ENCODE data around the gene ZFAND2A. TPM values are rescaled to one million over a fixed set of nuclear protein-coding genes. Genes with fewer than 3 reads are reported as not detected.
"Not testable (repeated sequence)": the region's sequence is repeated elsewhere in the genome, so short reads cannot be mapped to it uniquely, and the experiment has no call there.

Gene ZFAND2A
- total and polyA plus RNA-seq, 2 experiments from 2014 or later = 32.2 to 52.4 TPM

- Histone ChIP-seq H3K36me3 (ENCODE audit: low read depth) (peaks cover 5% of the 10 kb centered on the region; the same call in 1 of the 2 replicates), H3K27me3 (replicated peaks; ENCODE audit: insufficient read depth) (no peaks in the 10 kb centered on the region), H3K27ac (no peak overlapping the region), H3K4me3 (no peak overlapping the region), H3K9me3 (ENCODE audit: low read depth) (no peaks in the 10 kb centered on the region), H3F3A (ENCODE audit: insufficient read depth) (no peaks in the 10 kb centered on the region), H3K9ac (no peak overlapping the region), H3K4me2 (ENCODE audit: unreplicated experiment) (no peak overlapping the region), H3K9me2 (ENCODE audit: insufficient read depth) (no peaks in the 10 kb centered on the region), H3K79me2 (ENCODE audit: insufficient read depth) (no peaks in the 10 kb centered on the region), H2AFZ (no peak overlapping the region), H3K4me1 (ENCODE audit: insufficient read depth) (no peaks in the 10 kb centered on the region), H4K20me1 (ENCODE audit: insufficient read depth) (no peaks in the 10 kb centered on the region)
- no peak for DNase-seq
- WGBS, 2 experiments (ENCODE audit: low coverage in 1 of 2, low lambda C conversion rate in 2 of 2, missing lambda C conversion rate in 2 of 2) = 66 to 69% methylated on average over 11 of the region's 11 CpGs
- in situ Hi-C loops (cut with MboI) = no loop called here
- TF ChIP-seq EZH2phosphoT487 (IDR thresholded peaks at IDR 0.05; ENCODE audit: insufficient read depth, low read depth) (no peak), EZH2 (IDR thresholded peaks at IDR 0.05; ENCODE audit: insufficient read depth, poor library complexity, severe bottlenecking) (no peak)
Observed at GRCh38 chr7:1168422-1168821, 8.4 kb upstream of the ZFAND2A start.

DNA sequence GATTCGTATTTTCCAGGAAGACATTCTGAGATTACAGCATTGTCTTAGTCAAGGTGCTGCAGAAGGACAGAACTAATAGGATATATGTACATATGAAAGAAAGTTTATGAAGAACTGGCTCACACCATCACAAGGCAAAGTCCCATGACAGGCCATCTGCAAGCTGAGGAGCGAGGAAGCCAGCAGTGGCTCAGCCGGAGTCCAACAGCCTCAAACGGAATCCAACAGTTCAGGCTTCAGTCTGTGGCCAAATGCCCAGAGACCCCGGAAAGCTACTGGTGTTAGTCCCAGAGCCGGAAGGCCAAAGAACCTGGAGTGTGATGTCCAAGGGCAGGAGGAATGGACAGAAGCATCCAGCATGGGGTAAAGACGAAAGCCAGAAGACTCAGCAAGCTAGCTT is 4.4 kb upstream of the ZFAND2A start:
- H4K20me1 ChIP-seq (ENCODE audit: insufficient read depth) = no peaks in the 10 kb centered on the region
- H3K9me2 ChIP-seq (ENCODE audit: insufficient read depth) = no peaks in the 10 kb centered on the region
- H3F3A ChIP-seq (ENCODE audit: insufficient read depth) = no peaks in the 10 kb centered on the region
- H3K9ac ChIP-seq = no peak overlapping the region
- H3K27me3 ChIP-seq (replicated peaks; ENCODE audit: insufficient read depth) = no peaks in the 10 kb centered on the region
- 85 to 89% methylated on average over 7 of the region's 7 CpGs for WGBS, 2 experiments (ENCODE audit: low coverage in 1 of 2, low lambda C conversion rate in 2 of 2, missing lambda C conversion rate in 2 of 2)
- no peak for DNase-seq
- no peak overlapping the region for H3K27ac ChIP-seq
- H2AFZ ChIP-seq = no peak overlapping the region
- no peaks in the 10 kb centered on the region for H3K9me3 ChIP-seq (ENCODE audit: low read depth)
- TF ChIP-seq EZH2 (IDR thresholded peaks at IDR 0.05; ENCODE audit: insufficient read depth, poor library complexity, severe bottlenecking) = no peak
- no peak for TF ChIP-seq EZH2phosphoT487 (IDR thresholded peaks at IDR 0.05; ENCODE audit: insufficient read depth, low read depth)
- in situ Hi-C loops (cut with MboI) = no loop called here
- peaks cover 5% of the 10 kb centered on the region; the same call in 1 of the 2 replicates for H3K36me3 ChIP-seq (ENCODE audit: low read depth)
- no peak overlapping the region for H3K4me2 ChIP-seq (ENCODE audit: unreplicated experiment)
- H3K4me1 ChIP-seq (ENCODE audit: insufficient read depth) = no peaks in the 10 kb centered on the region
- no peak overlapping the region for H3K4me3 ChIP-seq
- H3K79me2 ChIP-seq (ENCODE audit: insufficient read depth) = peaks cover 21% of the 10 kb centered on the region

- in situ Hi-C loops (cut with MboI) = no loop called here
- 95 to 96% methylated on average over 12 of the region's 12 CpGs for WGBS, 2 experiments (ENCODE audit: low coverage in 1 of 2, low lambda C conversion rate in 2 of 2, missing lambda C conversion rate in 2 of 2)
Observed at GRCh38 chr7:1163121-1163520, 3.1 kb upstream of the ZFAND2A start.

GRCh38 chr7:1160670-1161021 is 650 bp upstream of the ZFAND2A start:
- H3K4me1 ChIP-seq (ENCODE audit: insufficient read depth) = peaks cover 19% of the 10 kb centered on the region
- peaks cover 54% of the 10 kb centered on the region for H3K79me2 ChIP-seq (ENCODE audit: insufficient read depth)
- H3K27ac ChIP-seq = peak overlapping the region; percentile 90
- H3K36me3 ChIP-seq (ENCODE audit: low read depth) = peaks cover 11% of the 10 kb centered on the region
- peak overlapping the region; percentile 100 for H3K4me3 ChIP-seq
- peak overlapping the region; percentile 61 for H2AFZ ChIP-seq
- H3K9me3 ChIP-seq (ENCODE audit: low read depth) = no peaks in the 10 kb centered on the region
- TF ChIP-seq EZH2phosphoT487 (IDR thresholded peaks at IDR 0.05; ENCODE audit: insufficient read depth, low read depth) (no peak), EZH2 (IDR thresholded peaks at IDR 0.05; ENCODE audit: insufficient read depth, poor library complexity, severe bottlenecking) (no peak)
- peak overlapping the region; percentile 99 for H3K9ac ChIP-seq
- no peaks in the 10 kb centered on the region for H3K9me2 ChIP-seq (ENCODE audit: insufficient read depth)
- WGBS, 2 experiments (ENCODE audit: low coverage in 1 of 2, low lambda C conversion rate in 2 of 2, missing lambda C conversion rate in 2 of 2) = 13 to 15% methylated on average over 18 to 19 of the region's 19 CpGs
- in situ Hi-C loops (cut with MboI) = no loop called here
- H3K27me3 ChIP-seq (replicated peaks; ENCODE audit: insufficient read depth) = no peaks in the 10 kb centered on the region
- DNase-seq = peak; percentile 64
- H4K20me1 ChIP-seq (ENCODE audit: insufficient read depth) = no peaks in the 10 kb centered on the region
- H3F3A ChIP-seq (ENCODE audit: insufficient read depth) = peaks cover 14% of the 10 kb centered on the region; the same call in 1 of the 2 replicates
- H3K4me2 ChIP-seq (ENCODE audit: unreplicated experiment) = peak overlapping the region; percentile 95

More at GRCh38 chr7:1163121-1163520, 3.1 kb upstream of the ZFAND2A start:
- Histone ChIP-seq H3K4me3 (no peak overlapping the region), H3K9me2 (ENCODE audit: insufficient read depth) (no peaks in the 10 kb centered on the region), H3K4me2 (ENCODE audit: unreplicated experiment) (no peak overlapping the region), H4K20me1 (ENCODE audit: insufficient read depth) (no peaks in the 10 kb centered on the region), H3K4me1 (ENCODE audit: insufficient read depth) (peaks cover 2% of the 10 kb centered on the region; the same call in 1 of the 2 replicates), H3K9ac (no peak overlapping the region), H3K27ac (no peak overlapping the region), H3K36me3 (ENCODE audit: low read depth) (peaks cover 5% of the 10 kb centered on the region; the same call in 1 of the 2 replicates), H2AFZ (no peak overlapping the region), H3K79me2 (ENCODE audit: insufficient read depth) (peaks cover 34% of the 10 kb centered on the region), H3K27me3 (replicated peaks; ENCODE audit: insufficient read depth) (no peaks in the 10 kb centered on the region), H3K9me3 (ENCODE audit: low read depth) (no peaks in the 10 kb centered on the region), H3F3A (ENCODE audit: insufficient read depth) (peaks cover 2% of the 10 kb centered on the region; the same call in 1 of the 2 replicates)
- TF ChIP-seq EZH2phosphoT487 (IDR thresholded peaks at IDR 0.05; ENCODE audit: insufficient read depth, low read depth) (no peak), EZH2 (IDR thresholded peaks at IDR 0.05; ENCODE audit: insufficient read depth, poor library complexity, severe bottlenecking) (no peak)
- no peak for DNase-seq

DNA sequence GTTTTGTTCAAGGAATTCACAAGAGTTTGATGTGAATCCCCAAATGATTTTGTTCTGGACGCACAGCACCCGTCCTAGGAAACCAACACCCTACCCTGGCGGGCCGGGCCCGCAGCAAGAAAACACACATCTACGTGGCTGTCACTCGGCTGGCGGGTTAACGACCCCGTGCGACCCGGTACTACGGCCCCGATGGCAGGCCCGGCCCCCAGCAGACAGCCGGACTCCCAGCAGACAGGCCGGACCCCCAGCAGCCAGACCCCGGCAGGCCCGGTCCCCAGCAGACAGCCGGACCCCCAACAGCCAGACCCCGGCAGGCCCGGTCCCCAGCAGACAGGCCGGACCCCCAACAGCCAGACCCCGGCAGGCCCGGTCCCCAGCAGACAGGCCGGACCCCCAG is 765 bp downstream of the ZFAND2A start:
- peaks cover 19% of the 10 kb centered on the region for H3K4me1 ChIP-seq (ENCODE audit: insufficient read depth)
- H3K9me3 ChIP-seq (ENCODE audit: low read depth); H4K20me1 ChIP-seq (ENCODE audit: insufficient read depth); in situ Hi-C loops (cut with MboI); H3K9me2 ChIP-seq (ENCODE audit: insufficient read depth); DNase-seq; H3K27me3 ChIP-seq (replicated peaks; ENCODE audit: insufficient read depth); H2AFZ ChIP-seq; H3K27ac ChIP-seq: not testable (repeated sequence)
- peak overlapping the region; percentile 88 for H3K4me2 ChIP-seq (ENCODE audit: unreplicated experiment)
- H3F3A ChIP-seq (ENCODE audit: insufficient read depth) = peaks cover 14% of the 10 kb centered on the region; the same call in 1 of the 2 replicates
- H3K4me3 ChIP-seq = peak overlapping the region; percentile 100
- peaks cover 69% of the 10 kb centered on the region for H3K79me2 ChIP-seq (ENCODE audit: insufficient read depth)
- peaks cover 18% of the 10 kb centered on the region for H3K36me3 ChIP-seq (ENCODE audit: low read depth)
- peak overlapping the region; percentile 99 for H3K9ac ChIP-seq
- 20 to 22% methylated on average over 15 to 25 of the region's 26 CpGs for WGBS, 2 experiments (ENCODE audit: low coverage in 1 of 2, low lambda C conversion rate in 2 of 2, missing lambda C conversion rate in 2 of 2)
